Progenitor cell of endocrine pancreas (in vitro differentiated cells): ENCODE measurements around the gene EXOC3L4. TPM values are rescaled to one million over a fixed set of nuclear protein-coding genes. Genes with fewer than 3 reads are reported as not detected.
A peak's percentile ranks its signal among the peaks of the same experiment; 100 is the strongest.

ENCODE experiments used
- DNase-seq: peaks from one replicate; pipeline ENCODE4 v3.0.0; 2021; ENCODE audit warnings: low spot score; ENCODE audit not compliant: unreplicated experiment
- H3K27ac Mint-ChIP-seq: 2 replicates; pipeline ENCODE4 v1.8.0; 2021; ENCODE audit warnings: mild to moderate bottlenecking, moderate library complexity, mixed read lengths
- H3K27me3 Mint-ChIP-seq: 2 replicates; pipeline ENCODE4 v1.8.0; 2021; ENCODE audit warnings: mixed read lengths
- H3K36me3 Mint-ChIP-seq: 2 replicates; pipeline ENCODE4 v1.8.0; 2022; ENCODE audit warnings: mixed read lengths; ENCODE audit not compliant: insufficient read depth
- H3K4me1 Mint-ChIP-seq: 2 replicates; pipeline ENCODE4 v1.8.0; 2021; ENCODE audit warnings: low read depth, mixed read lengths
- H3K4me3 Mint-ChIP-seq: 2 replicates; pipeline ENCODE4 v1.8.0; 2021; ENCODE audit warnings: low read depth, mild to moderate bottlenecking, moderate library complexity, mixed read lengths
- H3K9me3 Mint-ChIP-seq: 2 replicates; pipeline ENCODE4 v1.8.0; 2021; ENCODE audit warnings: low read depth, mixed read lengths
- total RNA-seq: library from RNA; stranded (reverse); gene quantifications from 2 replicates; pipeline ENCODE4 v1.2.1, GENCODE V29; 2021
- TF ChIP-seq, protein P1 (sequence below): fragments of 200-600 bp; sonication (generic); IDR thresholded peaks from one replicate; pipeline ENCODE4 v1.5.0; 2021; ENCODE audit warnings: antibody characterized with exemption, mild to moderate bottlenecking; ENCODE audit not compliant: unreplicated experiment

Gene EXOC3L4
- total RNA-seq, 1 donor from 2014 or later, result 30.8 TPM

DNA sequence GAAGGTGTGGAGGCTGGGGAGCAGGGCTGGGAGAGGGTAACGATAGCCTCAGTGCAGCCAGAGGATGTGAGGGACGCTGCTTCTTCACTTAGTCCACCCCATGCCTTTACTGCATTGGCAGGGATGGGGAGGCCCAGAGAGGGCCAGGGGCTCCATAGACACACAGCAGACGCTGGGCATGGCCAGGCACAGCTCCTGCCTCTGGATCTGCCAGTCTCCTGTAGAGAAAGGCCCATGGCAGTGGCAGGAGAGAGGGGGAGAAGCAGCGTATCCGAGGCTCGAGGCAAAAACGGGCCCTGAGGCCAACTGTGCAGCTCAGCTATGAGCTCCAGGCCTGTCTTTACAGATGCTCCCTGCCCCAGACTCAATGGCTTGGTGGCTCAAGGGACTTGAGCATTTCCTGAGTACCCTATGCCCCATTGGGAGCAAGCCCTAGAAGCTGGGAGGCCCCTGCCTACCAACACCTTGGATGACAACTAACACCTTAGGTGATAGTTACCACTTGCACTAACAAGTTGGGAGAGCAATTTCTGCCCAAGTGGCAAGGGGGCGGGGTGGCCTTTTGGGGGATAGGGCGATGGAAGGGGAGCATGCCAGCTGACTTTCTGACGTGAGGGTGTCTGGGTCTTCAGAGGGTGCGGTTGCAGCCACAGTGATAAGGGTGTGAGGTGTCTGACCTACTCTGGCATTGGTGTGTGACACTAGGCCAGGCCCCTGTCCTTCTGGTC, 15.5 kb upstream of the EXOC3L4 start:
- H3K9me3 Mint-ChIP-seq, result no peaks in the 10 kb centered on the region
- H3K36me3 Mint-ChIP-seq, result no peaks in the 10 kb centered on the region
- H3K4me1 Mint-ChIP-seq, result no peaks in the 10 kb centered on the region
- peaks cover 5% of the 10 kb centered on the region for H3K27me3 Mint-ChIP-seq
- no peak overlapping the region for H3K4me3 Mint-ChIP-seq
- TF ChIP-seq, protein P1, sequence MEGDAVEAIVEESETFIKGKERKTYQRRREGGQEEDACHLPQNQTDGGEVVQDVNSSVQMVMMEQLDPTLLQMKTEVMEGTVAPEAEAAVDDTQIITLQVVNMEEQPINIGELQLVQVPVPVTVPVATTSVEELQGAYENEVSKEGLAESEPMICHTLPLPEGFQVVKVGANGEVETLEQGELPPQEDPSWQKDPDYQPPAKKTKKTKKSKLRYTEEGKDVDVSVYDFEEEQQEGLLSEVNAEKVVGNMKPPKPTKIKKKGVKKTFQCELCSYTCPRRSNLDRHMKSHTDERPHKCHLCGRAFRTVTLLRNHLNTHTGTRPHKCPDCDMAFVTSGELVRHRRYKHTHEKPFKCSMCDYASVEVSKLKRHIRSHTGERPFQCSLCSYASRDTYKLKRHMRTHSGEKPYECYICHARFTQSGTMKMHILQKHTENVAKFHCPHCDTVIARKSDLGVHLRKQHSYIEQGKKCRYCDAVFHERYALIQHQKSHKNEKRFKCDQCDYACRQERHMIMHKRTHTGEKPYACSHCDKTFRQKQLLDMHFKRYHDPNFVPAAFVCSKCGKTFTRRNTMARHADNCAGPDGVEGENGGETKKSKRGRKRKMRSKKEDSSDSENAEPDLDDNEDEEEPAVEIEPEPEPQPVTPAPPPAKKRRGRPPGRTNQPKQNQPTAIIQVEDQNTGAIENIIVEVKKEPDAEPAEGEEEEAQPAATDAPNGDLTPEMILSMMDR, result no peak
- no peak for DNase-seq
- H3K27ac Mint-ChIP-seq, result no peak overlapping the region

DNA sequence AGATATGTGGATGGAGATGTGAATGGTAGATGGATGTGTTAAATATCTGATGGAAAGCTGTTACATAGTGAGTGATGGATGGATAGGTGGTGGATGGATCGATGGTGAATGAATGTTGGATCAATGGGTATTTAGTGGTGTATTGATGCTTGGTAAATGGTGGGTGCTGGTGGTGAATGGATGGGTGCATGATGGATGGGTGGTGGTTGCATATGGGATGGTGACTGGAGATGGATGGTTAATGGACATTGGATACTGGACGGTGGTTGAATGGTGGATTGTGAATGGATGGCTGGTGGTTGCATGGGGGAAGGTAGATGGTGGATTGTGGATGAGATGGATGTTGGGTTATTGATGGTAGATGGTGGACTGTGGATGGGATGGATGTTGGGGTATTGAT, 12.6 kb upstream of the EXOC3L4 start:
- DNase-seq, result no peak
- Mint-ChIP-seq H3K27ac (no peak overlapping the region), H3K9me3 (no peaks in the 10 kb centered on the region), H3K4me1 (peaks cover 1% of the 10 kb centered on the region), H3K27me3 (peaks cover 19% of the 10 kb centered on the region), H3K36me3 (no peaks in the 10 kb centered on the region), H3K4me3 (no peak overlapping the region)
- TF ChIP-seq, protein P1, result no peak

DNA sequence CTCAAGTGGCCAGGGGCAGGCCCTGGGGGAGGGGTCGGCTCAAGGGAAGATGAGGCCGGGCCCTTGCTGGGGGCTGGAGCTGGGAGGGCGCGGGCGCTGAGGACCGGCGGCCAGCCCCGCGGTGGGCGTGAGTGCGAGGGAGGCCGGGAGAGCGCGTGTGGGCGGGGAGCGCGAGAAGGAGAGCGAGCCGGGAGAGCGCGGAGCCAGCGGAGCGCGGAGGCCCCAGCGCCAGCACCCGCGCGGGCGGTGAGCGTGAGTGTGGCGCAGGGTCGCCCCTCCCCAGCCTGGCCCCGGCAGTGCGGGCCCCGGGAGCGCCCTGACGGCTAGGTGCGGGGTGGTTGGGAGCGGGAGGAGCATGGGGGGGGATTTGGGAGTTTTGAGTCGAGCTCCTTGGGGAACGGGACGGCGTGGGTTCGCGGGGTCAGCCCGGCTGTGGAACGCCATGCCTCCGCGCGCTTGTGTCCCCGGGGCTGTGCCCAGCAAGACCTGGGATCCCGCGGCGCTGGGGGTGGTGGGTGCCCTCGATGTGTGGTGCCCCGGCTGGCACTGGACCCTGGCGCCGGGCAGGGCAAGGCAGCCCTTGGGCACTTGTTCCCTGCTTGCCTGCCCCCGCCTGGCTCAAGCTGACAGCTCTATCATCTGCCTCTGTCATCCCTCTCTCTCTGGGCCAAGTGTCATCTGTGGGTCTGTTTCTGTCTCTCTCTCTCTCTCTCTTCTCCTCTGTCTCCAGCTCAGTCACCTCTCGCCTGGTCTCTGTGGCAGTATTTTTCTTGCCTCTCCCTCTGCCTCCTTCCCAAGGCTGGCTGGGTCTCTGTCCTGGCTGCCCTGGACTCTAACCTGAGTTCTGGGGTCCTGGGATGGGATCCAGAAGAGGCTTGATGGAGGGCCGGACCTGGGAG, 10.3 kb upstream of the EXOC3L4 start, which contains the start of gene LBHD2:
TSS of gene LBHD2 (plus strand) at position 190 of the 899 bp plus-strand sequence. CDS start 1,803 bp downstream, outside the sequence.
- Mint-ChIP-seq H3K4me3 (no peak within 1 kb of the TSS), H3K27me3 (peaks cover 17% of the 10 kb centered on the region), H3K27ac (no peak within 1 kb of the TSS), H3K4me1 (peaks cover 1% of the 10 kb centered on the region), H3K9me3 (no peaks in the 10 kb centered on the region), H3K36me3 (no peaks in the 10 kb centered on the region)
- no peak for DNase-seq
- TF ChIP-seq, protein P1, result no peak

DNA sequence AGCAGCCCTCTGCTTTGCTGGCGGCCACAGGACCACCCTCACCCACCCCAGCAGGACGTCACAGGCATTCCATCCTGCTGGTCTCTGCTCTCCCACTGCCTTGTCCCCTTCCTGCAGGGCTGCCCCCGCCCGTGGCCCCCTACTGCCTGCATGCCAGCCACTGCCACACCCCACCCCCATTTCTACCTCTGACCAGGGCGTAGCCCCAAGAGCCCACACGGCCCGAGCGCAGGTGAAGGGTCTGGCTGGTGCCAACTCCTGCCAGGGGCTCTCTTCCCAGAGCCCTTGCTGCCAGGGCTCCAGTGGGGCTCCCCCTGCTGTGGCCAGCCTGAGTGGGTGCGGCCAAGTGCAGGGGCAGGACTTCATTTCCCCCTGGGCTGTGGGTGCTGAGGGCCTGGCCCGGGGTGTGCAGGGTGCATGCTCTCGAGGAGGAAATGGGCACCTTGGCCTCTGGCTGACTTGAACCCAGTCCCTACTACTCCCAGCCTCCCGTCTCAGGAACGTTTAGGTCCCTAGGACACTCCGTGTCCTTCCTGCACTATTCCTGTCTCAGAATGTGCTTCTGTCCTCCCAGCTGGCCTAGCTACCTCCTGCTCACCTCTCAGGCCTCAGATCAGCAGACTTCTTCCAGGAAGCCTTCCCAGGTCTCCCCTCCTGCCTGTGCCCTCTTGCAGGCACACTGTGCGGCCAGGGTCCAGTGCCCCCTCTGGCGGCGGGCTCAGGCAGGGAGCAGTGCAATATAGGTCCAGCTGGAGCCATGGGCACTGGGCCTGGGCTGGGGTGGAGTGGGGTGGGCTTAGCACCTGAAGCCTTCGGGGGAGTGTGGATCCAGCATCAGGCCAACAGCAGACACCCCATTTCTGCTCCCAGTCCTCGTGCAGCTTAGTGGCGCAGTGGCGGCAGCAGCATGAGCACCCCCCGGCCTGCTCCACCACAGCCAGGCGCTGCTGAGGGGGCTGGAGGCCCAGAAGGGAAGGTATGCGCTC, 9.1 kb upstream of the EXOC3L4 start:
- no peak overlapping the region for H3K27ac Mint-ChIP-seq
- TF ChIP-seq, protein P1, result peak; percentile 30
- no peak for DNase-seq

More for the DNA sequence above, 9.1 kb upstream of the EXOC3L4 start:
- H3K4me3 Mint-ChIP-seq, result no peak overlapping the region
- peaks cover 1% of the 10 kb centered on the region for H3K4me1 Mint-ChIP-seq
- H3K36me3 Mint-ChIP-seq, result no peaks in the 10 kb centered on the region
- peaks cover 17% of the 10 kb centered on the region for H3K27me3 Mint-ChIP-seq
- no peaks in the 10 kb centered on the region for H3K9me3 Mint-ChIP-seq
